ENCODE data around the gene HNRNPA1. TPM values are rescaled to one million over a fixed set of nuclear protein-coding genes. Genes with fewer than 3 reads are reported as not detected.
A peak's percentile ranks its signal among the peaks of the same experiment; 100 is the strongest.
"Not testable (repeated sequence)": the region's sequence is repeated elsewhere in the genome, so short reads cannot be mapped to it uniquely, and the experiment has no call there.

The HNRNPA1 gene
- total RNA-seq, 1 donor from 2014 or later: 371 TPM

DNA sequence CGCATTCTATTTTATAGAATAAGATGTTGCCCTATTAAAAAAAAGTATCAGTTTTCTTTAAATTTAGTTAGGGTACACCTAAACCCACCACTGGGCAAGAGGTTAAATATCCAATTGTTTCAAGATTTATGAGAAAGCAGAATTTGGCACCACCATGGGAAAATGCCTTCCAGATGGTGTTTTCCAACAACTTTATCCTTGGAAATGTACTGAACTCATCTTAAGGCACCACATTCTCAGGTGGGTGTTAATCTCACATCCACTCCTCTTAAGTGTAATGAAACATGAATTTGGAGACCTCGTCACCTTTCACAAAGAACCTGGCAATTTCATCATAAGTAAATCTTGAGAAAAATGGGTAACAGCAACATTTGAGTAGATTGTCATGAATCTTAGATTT lies 13.7 kb upstream of the HNRNPA1 start:
- ATAC-seq (no peak), DNase-seq (ENCODE audit: missing footprints) (no peak)
- intact Hi-C loops (cut with DNase I): no loop called here

DNA sequence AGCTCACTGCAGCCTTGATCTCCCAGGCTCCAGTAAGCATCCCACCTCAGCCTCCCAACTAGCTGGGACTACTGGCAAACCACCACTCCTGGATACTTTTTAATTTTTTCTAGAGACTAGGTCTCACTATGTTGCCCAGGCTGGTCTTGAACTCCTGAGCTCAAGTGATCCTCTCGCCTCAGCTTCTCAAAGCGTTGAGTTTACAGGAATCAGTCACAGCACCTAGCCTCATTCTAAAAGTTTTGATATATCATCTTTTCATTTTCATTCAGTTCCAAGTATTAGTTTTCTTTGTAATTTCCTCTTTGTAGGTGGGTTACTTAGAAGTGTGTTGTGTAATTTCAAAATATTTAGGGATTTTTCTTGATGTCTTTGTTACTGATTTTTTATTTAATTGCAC lies 10.2 kb upstream of the HNRNPA1 start:
- intact Hi-C loops (cut with DNase I): no loop called here
- ATAC-seq: no peak

DNA sequence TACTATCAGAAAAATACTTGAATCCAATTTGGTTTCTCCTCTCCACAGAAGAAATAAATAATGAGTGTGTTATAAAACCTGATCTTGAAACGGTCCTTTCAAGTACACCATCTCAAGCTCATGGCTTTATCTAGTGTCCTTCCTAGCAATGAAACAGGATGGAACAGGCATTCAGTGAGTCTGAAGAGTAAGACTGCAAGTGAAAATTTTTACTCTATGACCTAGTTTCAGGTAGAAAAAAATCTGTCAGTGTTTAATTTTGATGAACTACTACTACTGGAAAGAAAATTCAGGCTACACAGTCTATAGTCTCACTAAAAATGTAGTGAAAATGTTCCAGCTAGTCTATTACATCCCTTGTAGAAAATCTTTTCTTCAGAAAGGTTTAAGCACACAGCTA lies 8.3 kb upstream of the HNRNPA1 start:
- DNase-seq (ENCODE audit: missing footprints) (no peak), ATAC-seq (no peak)
- intact Hi-C loops (cut with DNase I): no loop called here

More for the DNA sequence above, 10.2 kb upstream of the HNRNPA1 start:
- DNase-seq (ENCODE audit: missing footprints): no peak

DNA sequence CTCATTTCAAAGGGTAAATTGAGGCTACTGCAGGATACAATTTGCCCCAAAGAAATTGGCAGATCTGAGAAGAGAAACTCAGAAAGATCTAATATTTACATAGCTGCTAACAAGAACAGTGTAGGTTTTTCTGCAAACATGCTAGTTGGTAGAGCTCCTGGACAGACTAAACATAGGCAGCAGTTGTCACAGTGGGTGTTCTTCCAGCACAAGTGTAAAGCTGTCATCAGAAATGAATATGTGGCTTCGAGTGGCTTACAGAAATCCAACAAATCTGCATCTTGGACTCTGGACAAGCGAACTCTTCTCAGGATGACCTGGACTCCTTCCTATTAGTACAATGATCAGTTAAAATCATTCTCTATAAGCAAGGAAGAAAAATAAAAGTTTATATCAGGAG lies 6.5 kb upstream of the HNRNPA1 start:
- peak; percentile 45 for ATAC-seq
- DNase-seq (ENCODE audit: missing footprints): no peak
- intact Hi-C loops (cut with DNase I): no loop called here

DNA sequence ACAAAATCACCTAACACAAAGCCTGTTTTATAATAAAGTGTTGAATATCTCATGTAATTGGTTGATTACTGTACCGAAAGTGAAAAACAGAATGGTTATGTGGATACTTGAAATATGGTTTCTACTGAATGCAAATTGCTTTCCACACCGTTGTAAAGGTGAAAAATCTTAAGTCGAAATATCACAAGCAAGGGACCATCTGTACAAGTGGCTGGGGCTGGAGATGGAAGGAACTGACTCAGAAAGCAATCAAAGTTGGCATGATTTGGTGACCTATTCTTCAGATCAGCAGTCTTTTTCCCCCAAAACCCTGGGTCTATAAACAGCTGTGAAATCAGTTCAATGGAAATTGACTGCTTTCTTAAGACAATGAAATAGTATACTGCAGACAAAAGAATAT lies 4.2 kb upstream of the HNRNPA1 start:
- intact Hi-C loops (cut with DNase I): loop anchor here (5.0 kb wide), 1 partner anchor 59 kb away; no protein-coding TSS in a partner anchor
- no peak for DNase-seq (ENCODE audit: missing footprints)

DNA sequence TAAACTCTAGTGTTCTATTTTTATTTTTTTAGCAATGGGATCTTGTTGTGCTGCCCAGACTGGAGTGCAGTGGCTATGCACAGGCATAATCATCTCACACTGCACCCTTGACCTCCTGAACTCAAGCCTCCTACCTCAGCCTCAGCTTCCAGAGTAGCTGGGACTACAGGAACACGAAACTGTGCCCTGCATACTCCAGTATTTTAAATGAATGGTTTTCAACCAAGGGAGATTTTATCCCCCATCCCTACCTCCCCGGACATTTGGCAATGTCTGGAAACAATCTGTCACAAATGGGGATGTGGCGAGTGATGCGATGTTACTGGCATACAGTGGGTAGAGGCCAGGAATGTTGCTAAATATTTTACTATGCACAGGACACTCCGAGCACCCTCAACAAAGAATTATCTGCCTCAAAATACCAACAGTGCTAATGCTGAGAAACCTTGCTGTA lies 2.7 kb upstream of the HNRNPA1 start:
- ATAC-seq: no peak
- DNase-seq (ENCODE audit: missing footprints): no peak
- intact Hi-C loops (cut with DNase I): loop anchor here (2.0 to 5.0 kb wide), 2 partner anchors 19 to 61 kb away; no protein-coding TSS in a partner anchor

More for the DNA sequence above, 4.2 kb upstream of the HNRNPA1 start:
- no peak for ATAC-seq

DNA sequence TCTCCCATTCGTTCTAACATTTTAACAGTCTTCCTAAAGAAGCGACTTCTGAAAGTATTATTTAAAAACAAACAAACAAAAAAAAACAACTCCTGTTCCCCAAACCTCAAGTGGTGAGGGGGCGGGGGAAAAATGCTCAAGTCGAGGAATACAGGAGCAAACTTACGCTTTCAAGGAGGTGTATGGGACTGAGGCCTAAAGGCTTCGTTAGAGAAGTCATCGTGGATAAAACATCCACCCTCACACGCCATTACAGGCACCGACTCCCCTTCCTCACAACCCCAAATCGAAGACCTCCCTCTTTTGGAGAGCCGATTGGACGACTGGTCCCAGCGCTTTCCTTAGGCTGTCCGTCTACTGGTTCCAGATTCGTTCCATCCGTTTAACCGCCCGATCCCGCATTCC lies 1.3 kb upstream of the HNRNPA1 start:
- intact Hi-C loops (cut with DNase I): loop anchor here (2.0 to 5.0 kb wide), 2 partner anchors 20 to 62 kb away; no protein-coding TSS in a partner anchor
- no peak for ATAC-seq
- no peak for DNase-seq (ENCODE audit: missing footprints)

DNA sequence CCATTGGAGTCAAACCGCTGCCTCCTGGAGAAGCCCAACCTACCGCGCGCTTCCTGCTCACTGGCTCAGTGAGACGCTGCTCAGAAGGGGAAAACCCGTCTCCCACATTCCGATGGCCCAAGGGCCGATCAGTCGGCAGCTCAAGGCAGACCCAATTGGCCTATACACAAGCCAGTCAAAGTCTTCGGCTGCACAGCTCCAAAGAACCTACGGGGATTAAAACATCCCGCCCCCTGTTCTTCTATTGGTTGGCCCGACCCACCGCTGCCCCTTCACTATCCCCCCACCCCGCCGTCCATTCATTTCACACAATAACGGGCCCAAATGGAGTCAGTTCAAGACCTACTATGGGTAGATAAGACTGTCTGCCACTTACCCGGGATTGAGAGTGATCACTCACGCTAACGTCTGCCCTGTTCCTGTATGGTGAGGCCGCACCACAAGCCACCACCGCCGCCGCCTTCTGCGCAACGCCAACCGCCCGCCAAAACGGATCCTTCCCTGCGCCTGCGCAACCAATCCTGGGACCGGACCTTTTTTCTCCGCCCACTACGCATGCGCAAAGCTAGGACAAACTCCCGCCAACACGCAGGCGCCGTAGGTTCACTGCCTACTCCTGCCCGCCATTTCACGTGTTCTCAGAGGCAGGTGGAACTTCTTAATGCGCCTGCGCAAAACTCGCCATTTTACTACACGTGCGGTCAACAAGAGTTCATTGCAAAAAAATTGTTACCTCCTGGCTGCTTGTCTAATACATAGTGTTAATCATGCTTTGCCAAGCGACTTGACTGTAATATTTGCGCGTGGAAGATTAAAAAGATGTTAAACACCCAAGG lies 676 bp upstream of the HNRNPA1 start, which contains the start of gene CBX5:
Gene CBX5 (minus strand): TSS at position 491 of the 836 bp plus-strand sequence. CDS start 22,472 bp downstream, outside the sequence.
- ATAC-seq (peak; percentile 91), DNase-seq (ENCODE audit: missing footprints) (peak; percentile 99)
- intact Hi-C loops (cut with DNase I): loop anchor here (2.0 to 5.0 kb wide), 3 partner anchors 21 to 87 kb away; no protein-coding TSS in a partner anchor

DNA sequence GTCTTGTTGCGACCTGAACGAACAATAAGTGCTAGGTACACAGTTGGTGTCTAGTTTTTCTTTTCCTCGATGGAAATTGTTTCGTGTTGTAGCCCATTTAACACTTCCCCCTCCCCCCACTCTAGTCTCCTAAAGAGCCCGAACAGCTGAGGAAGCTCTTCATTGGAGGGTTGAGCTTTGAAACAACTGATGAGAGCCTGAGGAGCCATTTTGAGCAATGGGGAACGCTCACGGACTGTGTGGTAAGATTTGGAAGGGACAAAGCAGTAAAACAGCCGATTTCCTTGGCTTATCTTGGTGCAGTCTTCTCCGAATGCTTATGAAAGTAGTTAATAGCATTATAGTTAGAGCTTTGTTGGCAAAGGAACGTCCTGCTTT lies 724 bp downstream of the HNRNPA1 start:
- intact Hi-C loops (cut with DNase I): loop anchor here (1.0 to 5.0 kb wide), 2 partner anchors 44 to 86 kb away; partner anchors contain the start of gene COPZ1
- DNase-seq (ENCODE audit: missing footprints); ATAC-seq: not testable (repeated sequence)

DNA sequence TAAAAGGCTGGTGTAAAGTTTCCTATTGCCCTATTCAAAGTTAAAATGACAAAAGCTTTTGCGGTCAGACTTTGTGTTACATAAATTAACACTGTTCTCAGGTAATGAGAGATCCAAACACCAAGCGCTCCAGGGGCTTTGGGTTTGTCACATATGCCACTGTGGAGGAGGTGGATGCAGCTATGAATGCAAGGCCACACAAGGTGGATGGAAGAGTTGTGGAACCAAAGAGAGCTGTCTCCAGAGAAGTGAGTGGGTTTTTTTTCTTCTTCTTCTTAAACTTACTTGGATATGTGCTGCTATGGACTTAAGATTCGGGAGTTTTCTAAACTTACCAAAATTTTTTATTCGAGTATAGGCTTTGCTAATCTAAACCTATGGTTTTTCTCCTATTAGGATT lies 1.2 kb downstream of the HNRNPA1 start:
- not testable (repeated sequence) for ATAC-seq; DNase-seq (ENCODE audit: missing footprints)
- intact Hi-C loops (cut with DNase I): loop anchor here (1.0 to 5.0 kb wide), 2 partner anchors 44 to 86 kb away; partner anchors contain the start of gene COPZ1

DNA sequence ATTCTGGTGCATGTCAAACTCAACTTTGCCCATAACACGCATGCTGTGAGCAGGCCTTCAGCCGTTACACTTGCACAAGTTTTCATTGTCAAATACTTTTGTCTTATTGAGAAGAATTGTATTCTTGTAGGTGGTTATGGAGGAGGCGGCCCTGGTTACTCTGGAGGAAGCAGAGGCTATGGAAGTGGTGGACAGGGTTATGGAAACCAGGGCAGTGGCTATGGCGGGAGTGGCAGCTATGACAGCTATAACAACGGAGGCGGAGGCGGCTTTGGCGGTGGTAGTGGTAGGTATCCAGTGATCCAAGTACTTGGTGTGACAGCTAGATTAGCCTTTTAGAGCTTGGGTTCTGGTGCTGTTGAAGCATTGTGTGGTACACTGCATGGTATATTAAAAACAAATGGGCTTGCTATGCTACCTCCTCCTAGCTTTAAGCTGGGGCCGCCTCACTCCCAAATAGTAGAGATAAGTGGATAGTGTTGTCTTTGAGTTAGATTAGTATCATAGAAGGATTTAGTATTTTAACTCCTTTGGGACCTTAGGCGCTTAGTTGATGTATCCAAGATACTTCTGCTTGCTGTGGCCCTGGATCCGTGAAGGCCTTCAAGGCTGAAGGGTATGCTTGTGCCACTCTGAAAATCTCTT lies 2.5 kb downstream of the HNRNPA1 start:
- DNase-seq (ENCODE audit: missing footprints) (no peak), ATAC-seq (no peak)
- intact Hi-C loops (cut with DNase I): loop anchor here (5.0 kb wide), 1 partner anchor 84 kb away; no protein-coding TSS in a partner anchor

DNA sequence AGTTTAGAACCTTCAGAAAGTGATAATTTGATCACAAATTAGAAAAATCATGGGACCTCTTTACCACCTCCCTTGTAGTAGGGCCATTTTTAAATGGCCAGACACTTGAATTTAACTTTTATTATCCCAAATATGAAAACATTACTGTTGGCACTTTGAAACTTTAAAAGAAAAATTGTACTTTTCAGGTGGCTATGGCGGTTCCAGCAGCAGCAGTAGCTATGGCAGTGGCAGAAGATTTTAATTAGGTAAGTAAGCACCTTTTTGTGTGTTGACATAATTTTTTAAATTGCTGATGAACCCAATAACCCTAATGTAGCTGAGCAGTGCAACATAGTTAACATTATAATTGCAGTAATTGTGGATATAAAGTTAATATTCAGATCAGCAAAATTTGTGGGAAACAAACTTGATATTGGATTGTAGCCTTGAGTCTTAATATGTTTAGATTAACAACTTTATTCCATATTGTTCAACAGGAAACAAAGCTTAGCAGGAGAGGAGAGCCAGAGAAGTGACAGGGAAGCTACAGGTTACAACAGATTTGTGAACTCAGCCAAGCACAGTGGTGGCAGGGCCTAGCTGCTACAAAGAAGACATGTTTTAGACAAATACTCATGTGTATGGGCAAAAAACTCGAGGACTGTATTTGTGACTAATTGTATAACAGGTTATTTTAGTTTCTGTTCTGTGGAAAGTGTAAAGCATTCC lies 3.7 kb downstream of the HNRNPA1 start:
- ATAC-seq; DNase-seq (ENCODE audit: missing footprints): not testable (repeated sequence)
- intact Hi-C loops (cut with DNase I): loop anchor here (5.0 kb wide), 1 partner anchor 83 kb away; no protein-coding TSS in a partner anchor

DNA sequence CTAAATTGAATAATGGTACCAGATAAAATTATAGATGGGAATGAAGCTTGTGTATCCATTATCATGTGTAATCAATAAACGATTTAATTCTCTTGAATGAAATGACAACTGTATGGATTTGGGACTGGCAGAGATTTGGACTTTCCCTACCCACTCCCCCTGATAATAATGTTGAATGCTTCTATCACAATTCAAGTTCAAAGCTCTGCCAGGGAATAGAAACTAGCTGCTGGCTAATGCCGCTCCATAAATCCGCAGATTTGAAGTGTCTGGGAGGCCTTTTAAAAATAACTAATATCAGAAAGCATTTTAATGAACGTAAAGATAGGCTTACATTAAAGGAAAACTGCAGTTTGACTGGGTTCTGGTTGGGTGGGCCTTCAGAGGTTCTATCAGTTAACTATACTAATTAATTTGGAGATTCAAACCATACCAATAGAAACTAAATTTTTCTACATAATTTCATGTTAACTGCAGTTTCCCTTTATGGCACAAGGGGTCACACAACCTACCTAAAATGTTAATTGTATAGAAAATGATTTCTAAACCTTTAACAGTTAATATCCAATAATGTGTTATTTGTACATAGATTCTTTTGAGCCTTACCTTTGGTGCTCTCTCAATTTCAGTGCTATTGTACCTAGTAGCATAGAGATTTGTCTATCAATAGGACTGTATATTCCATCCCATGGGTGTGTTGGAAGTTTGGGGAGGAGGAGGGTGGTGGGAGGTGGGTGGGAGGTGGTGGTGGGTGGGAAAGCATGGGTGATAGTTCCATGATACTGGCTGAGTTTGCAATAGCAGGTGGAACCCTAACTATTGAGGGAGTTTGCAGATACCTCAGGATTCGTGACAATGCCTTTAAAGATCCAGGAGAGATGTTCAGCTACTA lies 4.9 kb downstream of the HNRNPA1 start:
- DNase-seq (ENCODE audit: missing footprints) (no peak), ATAC-seq (no peak)
- intact Hi-C loops (cut with DNase I): no loop called here

DNA sequence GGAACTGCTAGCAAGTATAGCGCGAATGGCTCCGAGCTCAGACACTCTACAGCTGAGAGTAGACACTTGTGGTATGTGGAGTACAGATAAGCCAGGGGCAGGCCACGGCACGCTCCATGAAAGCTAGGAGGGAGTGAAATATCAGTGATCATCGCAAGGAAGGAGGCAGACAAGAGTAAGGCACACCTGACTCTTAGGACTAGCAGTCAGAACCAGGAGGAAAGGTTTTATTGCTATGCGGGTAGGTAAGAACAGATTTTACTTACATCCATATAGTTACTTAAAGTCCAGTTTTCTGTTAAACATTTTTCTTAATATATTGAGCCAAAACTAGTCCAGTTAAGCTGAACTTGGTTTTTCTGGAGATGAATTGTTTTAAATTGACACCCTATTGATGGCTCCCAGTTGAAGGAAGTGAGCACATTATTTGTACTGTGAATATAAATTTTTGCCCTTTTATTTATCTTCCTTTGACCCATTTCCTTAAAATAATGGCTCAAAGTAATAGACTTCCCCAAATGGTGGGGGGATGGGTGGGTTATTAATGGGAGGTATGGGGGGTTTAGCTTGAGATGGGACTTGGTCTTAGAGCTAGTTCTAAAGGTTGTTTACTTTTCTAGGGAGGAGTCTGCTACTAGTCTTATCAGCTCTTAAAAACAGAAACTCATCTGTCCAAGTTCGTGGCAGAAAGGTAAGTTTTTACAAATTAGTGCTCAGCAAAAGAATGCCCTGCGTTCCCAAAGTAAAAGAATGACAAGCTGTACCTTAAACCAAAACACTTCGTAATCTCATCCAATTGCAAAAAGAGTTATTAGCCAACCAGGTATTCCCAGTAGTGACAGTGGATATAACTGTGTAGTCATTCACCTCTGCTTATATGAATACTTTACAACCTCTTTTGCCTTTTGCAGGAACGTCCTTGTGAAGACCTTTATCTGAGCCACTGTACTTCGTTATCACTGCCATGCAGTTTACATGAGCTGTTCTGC lies 5.8 kb downstream of the HNRNPA1 start:
- intact Hi-C loops (cut with DNase I): no loop called here
- DNase-seq (ENCODE audit: missing footprints) (no peak), ATAC-seq (peak; percentile 63)

DNA sequence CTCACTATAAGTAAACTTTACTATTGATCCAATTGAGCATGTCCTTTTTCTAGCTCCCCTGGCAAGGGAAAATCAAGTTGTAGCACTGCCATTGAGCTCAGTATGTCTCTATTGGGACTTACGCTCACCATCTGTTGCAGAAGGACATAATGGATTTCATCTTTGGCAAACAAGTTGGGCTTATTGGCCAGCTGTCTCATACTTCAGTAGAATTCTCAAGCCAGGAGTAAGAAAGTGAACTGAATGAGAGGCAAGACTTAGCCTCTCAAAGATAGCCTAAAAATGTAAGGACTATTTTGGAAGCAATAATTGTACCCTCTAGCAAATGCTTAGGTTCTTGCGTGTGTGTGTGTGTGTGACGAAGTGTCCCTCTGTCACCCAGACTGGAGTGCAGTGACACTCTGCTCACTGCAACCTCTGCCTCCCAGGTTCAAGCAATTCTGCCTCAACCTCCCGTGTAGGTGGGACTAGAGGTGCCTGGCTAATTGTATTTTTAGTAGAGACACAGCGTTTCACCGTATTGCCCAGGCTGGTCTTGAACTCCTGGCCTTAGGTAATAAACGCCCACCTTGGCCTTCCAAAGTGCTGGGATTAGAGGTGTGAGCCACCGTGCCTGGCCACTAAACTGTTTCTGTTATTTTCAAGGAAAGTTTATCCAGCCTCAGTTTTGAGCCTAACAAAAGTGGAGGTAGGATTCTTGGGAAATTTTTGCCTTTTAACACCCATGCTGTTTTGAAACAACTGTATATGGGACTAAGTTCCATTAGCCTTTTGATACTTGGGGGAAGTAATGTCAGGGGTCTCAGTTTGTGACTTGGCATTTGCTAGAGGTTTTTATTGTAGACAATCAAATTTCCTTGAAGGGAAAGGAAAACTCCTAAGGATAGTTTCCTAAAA lies 7.0 kb downstream of the HNRNPA1 start:
- ATAC-seq: no peak
- DNase-seq (ENCODE audit: missing footprints): no peak
- intact Hi-C loops (cut with DNase I): no loop called here

All from Right ventricle myocardium inferior (tissue), 1 donor.